Measurements from ENCODE around the gene TMOD3.
"Not testable (repeated sequence)": the region's sequence is repeated elsewhere in the genome, so short reads cannot be mapped to it uniquely, and the experiment has no call there.

The TMOD3 gene

GRCh38 chr15:51864408-51865056 is 35.1 kb downstream of the TMOD3 start:
- no peak for DNase-seq (ENCODE audit: low read depth)

GRCh38 chr15:51865317-51865716 is 35.9 kb downstream of the TMOD3 start:
- no peak for DNase-seq (ENCODE audit: low read depth)

GRCh38 chr15:51866161-51866560 is 36.7 kb downstream of the TMOD3 start:
- DNase-seq (ENCODE audit: low read depth): no peak

GRCh38 chr15:51866751-51867150 is 37.3 kb downstream of the TMOD3 start:
- no peak for DNase-seq (ENCODE audit: low read depth)

- no peak for DNase-seq (ENCODE audit: low read depth)
Observed at GRCh38 chr15:51869060-51869421, 39.6 kb downstream of the TMOD3 start.

- DNase-seq (ENCODE audit: low read depth): no peak
Observed at GRCh38 chr15:51870774-51871173, 41.3 kb downstream of the TMOD3 start.

- no peak for DNase-seq (ENCODE audit: low read depth)
Observed at GRCh38 chr15:51874751-51875644, 45.5 kb downstream of the TMOD3 start.

GRCh38 chr15:51876169-51876568 is 46.7 kb downstream of the TMOD3 start:
- DNase-seq (ENCODE audit: low read depth): no peak

GRCh38 chr15:51878446-51879386 is 49.3 kb downstream of the TMOD3 start:
- DNase-seq (ENCODE audit: low read depth): no peak

- no peak for DNase-seq (ENCODE audit: low read depth)
Observed at GRCh38 chr15:51879555-51879954, 50.1 kb downstream of the TMOD3 start.

GRCh38 chr15:51883271-51883837 is 53.9 kb downstream of the TMOD3 start:
- DNase-seq (ENCODE audit: low read depth): no peak

- DNase-seq (ENCODE audit: low read depth): no peak
Observed at GRCh38 chr15:51884041-51884440, 54.6 kb downstream of the TMOD3 start.

GRCh38 chr15:51884517-51885236 is 55.2 kb downstream of the TMOD3 start:
- no peak for DNase-seq (ENCODE audit: low read depth)

- not testable (repeated sequence) for DNase-seq (ENCODE audit: low read depth)
Observed at GRCh38 chr15:51885758-51886157, 56.3 kb downstream of the TMOD3 start.

GRCh38 chr15:51887887-51888592 is 58.6 kb downstream of the TMOD3 start:
- DNase-seq (ENCODE audit: low read depth): no peak

GRCh38 chr15:51888593-51889195 is 59.2 kb downstream of the TMOD3 start:
- DNase-seq (ENCODE audit: low read depth): no peak

- no peak for DNase-seq (ENCODE audit: low read depth)
Observed at GRCh38 chr15:51889486-51889885, 60.0 kb downstream of the TMOD3 start.

GRCh38 chr15:51904421-51904820 is 75.0 kb downstream of the TMOD3 start:
- no peak for DNase-seq (ENCODE audit: low read depth)

- DNase-seq (ENCODE audit: low read depth): no peak
Observed at GRCh38 chr15:51904931-51905330, 75.5 kb downstream of the TMOD3 start.

- DNase-seq (ENCODE audit: low read depth): no peak
Observed at GRCh38 chr15:51907136-51907862, 77.8 kb downstream of the TMOD3 start.

Data from stimulated activated CD8-positive, alpha-beta memory T cell treated with anti-CD3 and anti-CD28 coated beads, Interleukin-15, amount 100 ng/mL, for 24 hours (primary cell).